Right ventricle myocardium inferior (tissue), 1 donor: ENCODE measurements around the gene MRPS18C. TPM values are rescaled to one million over a fixed set of nuclear protein-coding genes. Genes with fewer than 3 reads are reported as not detected.

ENCODE experiments used
- ATAC-seq: fragments of 200-7000 bp; cut with Tn5 transposase; one replicate; pipeline ENCODE4 v1.9.1; 2020; ENCODE audit warnings: mild to moderate bottlenecking, moderate library complexity
- DNase-seq: peaks from one replicate; pipeline ENCODE4 v3.0.0; 2021; ENCODE audit errors: missing footprints
- intact Hi-C: fragments of 100-400 bp; cut with DNase I; formaldehyde crosslinking; loops from one replicate; pipeline ENCODE4 v1.11.0; 2022
- long read RNA-seq: library from polyadenylated mRNA; unstranded; transcript quantifications from one replicate; pipeline ENCODE4 v2.0.0, GENCODE V29; 2021
- total RNA-seq: library from RNA; stranded (reverse); fragmentation: NEBNext Ultra II Directional; extraction: Animal tissue kit (Norgen Biotek cat#: 25700); gene quantifications from one replicate; pipeline ENCODE4 v1.2.1, GENCODE V29; 2021
- donor health status: DM: no; HTN: yes; CAD: no; lungs with severe emphysema.

Gene MRPS18C
- 67.7 TPM for total RNA-seq
- long read RNA-seq, transcript MRPS18C-201 (6 exons, 1,643 nt) = major isoform, 22 of 27 reads
- long read RNA-seq, partial matches to known transcripts = 0 of 27 reads
- long read RNA-seq, other reads (novel, unspliced or antisense) = 2 of 27 reads

GRCh38 chr4:83455281-83456183 lies at the start of gene MRPS18C, which contains the start of gene HELQ:
MRPS18C (plus strand) TSS chr4:83456058; CDS start chr4:83456078, 20 bp downstream.
HELQ (minus strand) TSS chr4:83455823; CDS start chr4:83455693, 130 bp downstream.
- intact Hi-C loops = loop anchor here (1.0 to 10.0 kb wide), 2 partner anchors 30 to 171 kb away; partner anchors contain the start of genes ABRAXAS1 and COQ2
- peak; percentile 99 for ATAC-seq

GRCh38 chr4:83408908-83409307 lies 47.0 kb upstream of the MRPS18C start:
- intact Hi-C loops = no loop called here
- ATAC-seq (no peak), DNase-seq (no peak)

More at GRCh38 chr4:83455281-83456183, at the start of gene MRPS18C, which contains the start of gene HELQ:
- DNase-seq = peak; percentile 97

GRCh38 chr4:83413676-83414075 lies 42.2 kb upstream of the MRPS18C start:
- DNase-seq (no peak), ATAC-seq (no peak)
- intact Hi-C loops = no loop called here

GRCh38 chr4:83417566-83417965 lies 38.3 kb upstream of the MRPS18C start:
- ATAC-seq = no peak
- DNase-seq = no peak
- intact Hi-C loops = no loop called here

- no peak for DNase-seq
- no peak for ATAC-seq
- intact Hi-C loops = no loop called here
These were observed 37.6 kb upstream of the MRPS18C start for GRCh38 chr4:83418211-83418610.

- ATAC-seq (no peak), DNase-seq (no peak)
- intact Hi-C loops = no loop called here
These were observed 24.7 kb upstream of the MRPS18C start for GRCh38 chr4:83431200-83431599.

- intact Hi-C loops = no loop called here
- ATAC-seq (no peak), DNase-seq (no peak)
These were observed 19.2 kb upstream of the MRPS18C start for GRCh38 chr4:83436680-83437079.

GRCh38 chr4:83438719-83439118 lies 17.1 kb upstream of the MRPS18C start:
- no peak for DNase-seq
- intact Hi-C loops = no loop called here
- no peak for ATAC-seq

- DNase-seq (no peak), ATAC-seq (no peak)
- intact Hi-C loops = no loop called here
These were observed 15.6 kb upstream of the MRPS18C start for GRCh38 chr4:83440148-83440814.

- intact Hi-C loops = no loop called here
- no peak for ATAC-seq
- no peak for DNase-seq
These were observed 15.0 kb upstream of the MRPS18C start for GRCh38 chr4:83440899-83441298.

GRCh38 chr4:83449009-83449408 lies 6.8 kb upstream of the MRPS18C start:
- DNase-seq = no peak
- no peak for ATAC-seq
- intact Hi-C loops = no loop called here

GRCh38 chr4:83454686-83455085 lies 1.2 kb upstream of the MRPS18C start:
- DNase-seq (no peak), ATAC-seq (no peak)
- intact Hi-C loops = loop anchor here (1.0 to 10.0 kb wide), 2 partner anchors 31 to 170 kb away; partner anchors contain the start of genes ABRAXAS1 and COQ2

- intact Hi-C loops = loop anchor here (10.0 kb wide), 1 partner anchor 171 kb away; the partner anchor contains the start of gene COQ2
- ATAC-seq (no peak), DNase-seq (no peak)
These were observed 285 bp downstream of the MRPS18C start for GRCh38 chr4:83456184-83456501.

- DNase-seq (no peak), ATAC-seq (no peak)
- intact Hi-C loops = no loop called here
These were observed 17.6 kb downstream of the MRPS18C start for GRCh38 chr4:83473423-83473822.

GRCh38 chr4:83473966-83474365 lies 18.1 kb downstream of the MRPS18C start:
- intact Hi-C loops = no loop called here
- no peak for ATAC-seq
- no peak for DNase-seq

- DNase-seq = peak; percentile 98
These were observed 28.9 kb downstream of the MRPS18C start, which contains the start of gene ABRAXAS1 for GRCh38 chr4:83484500-83485461. ABRAXAS1 (minus strand) TSS chr4:83485100; CDS start chr4:83485072, 28 bp downstream.

GRCh38 chr4:83486457-83487129 lies 30.7 kb downstream of the MRPS18C start:
- no peak for ATAC-seq
- intact Hi-C loops = no loop called here
- no peak for DNase-seq

More at GRCh38 chr4:83484500-83485461, 28.9 kb downstream of the MRPS18C start, which contains the start of gene ABRAXAS1:
- ATAC-seq = peak; percentile 99
- intact Hi-C loops = loop anchor here (1.0 kb wide), 1 partner anchor 29 kb away; the partner anchor contains the start of gene HELQ
